Duodenal mucosa (tissue), 2 donors: Measurements from ENCODE around the gene LRRC36.
A peak's percentile ranks its signal among the peaks of the same experiment; 100 is the strongest.

Experiments
- H3K27ac ChIP-seq: one replicate; pipeline ENCODE4 v1.7.0; 2013; ENCODE audit warnings: low read depth, low read length
- H3K27me3 ChIP-seq, 2 donors: one replicate each; pipeline ENCODE4 v1.7.0; 2013; ENCODE audit warnings: low read length in 2 of 2, control low read depth in 1 of 2; ENCODE audit not compliant: insufficient read depth in 2 of 2, control insufficient read depth in 1 of 2
- H3K36me3 ChIP-seq, 2 donors: one replicate each; pipeline ENCODE4 v1.7.0; 2013; ENCODE audit warnings: low read length in 2 of 2, control low read depth in 1 of 2; ENCODE audit not compliant: insufficient read depth in 2 of 2, control insufficient read depth in 1 of 2
- H3K4me1 ChIP-seq, 2 donors: one replicate each; pipeline ENCODE4 v1.7.0; 2013; ENCODE audit warnings: low read length in 2 of 2, control low read depth in 1 of 2; ENCODE audit not compliant: insufficient read depth in 2 of 2, control insufficient read depth in 1 of 2
- H3K4me3 ChIP-seq, 2 donors: one replicate each; pipeline ENCODE4 v1.7.0; 2013; ENCODE audit warnings: low read length in 2 of 2, low read depth in 1 of 2
- H3K9ac ChIP-seq, 2 donors: one replicate each; pipeline ENCODE4 v1.7.0; 2013; ENCODE audit warnings: low read length in 2 of 2, low read depth in 1 of 2
- H3K9me3 ChIP-seq, 2 donors: one replicate each; pipeline ENCODE4 v1.7.0; 2013; ENCODE audit warnings: low read length in 2 of 2, control low read depth in 1 of 2; ENCODE audit not compliant: control insufficient read depth in 1 of 2

LRRC36 gene

GRCh38 chr16:67312719-67313118, 13.9 kb upstream of the LRRC36 start:
- Histone ChIP-seq H3K4me3 (no peak overlapping the region), H3K9ac (no peak overlapping the region), H3K27ac (no peak overlapping the region), H3K9me3 (no peaks in the 10 kb centered on the region), H3K4me1 (no peaks in the 10 kb centered on the region), H3K36me3 (no peaks in the 10 kb centered on the region), H3K27me3 (no peaks in the 10 kb centered on the region)

- peaks cover 0 to 5% of the 10 kb centered on the region in 2 donors for H3K27me3 ChIP-seq
- no peak overlapping the region for H3K9ac ChIP-seq
- no peak overlapping the region for H3K27ac ChIP-seq
- H3K4me1 ChIP-seq: no peaks in the 10 kb centered on the region
- no peaks in the 10 kb centered on the region for H3K36me3 ChIP-seq
- H3K9me3 ChIP-seq: no peaks in the 10 kb centered on the region
- no peak overlapping the region for H3K4me3 ChIP-seq
Measured at GRCh38 chr16:67317853-67318252, 8.8 kb upstream of the LRRC36 start.

GRCh38 chr16:67326115-67326471, 522 bp upstream of the LRRC36 start:
- H3K4me3 ChIP-seq: peak overlapping the region; percentile 61 to 67
- peaks cover 5 to 7% of the 10 kb centered on the region in 2 donors for H3K4me1 ChIP-seq
- peak overlapping the region; percentile 12 to 59 for H3K9ac ChIP-seq
- H3K27ac ChIP-seq: no peak overlapping the region
- no peaks in the 10 kb centered on the region for H3K36me3 ChIP-seq
- peaks cover 3 to 8% of the 10 kb centered on the region in 2 donors for H3K27me3 ChIP-seq
- H3K9me3 ChIP-seq: no peaks in the 10 kb centered on the region

GRCh38 chr16:67327743-67328142, 1.1 kb downstream of the LRRC36 start:
- H3K27ac ChIP-seq: no peak overlapping the region
- H3K4me1 ChIP-seq: peaks cover 5 to 7% of the 10 kb centered on the region in 2 donors
- no peaks in the 10 kb centered on the region for H3K36me3 ChIP-seq
- H3K4me3 ChIP-seq: no peak overlapping the region
- no peak overlapping the region for H3K9ac ChIP-seq
- peaks cover 3 to 8% of the 10 kb centered on the region in 2 donors for H3K27me3 ChIP-seq
- no peaks in the 10 kb centered on the region for H3K9me3 ChIP-seq

- Histone ChIP-seq H3K9me3 (no peaks in the 10 kb centered on the region), H3K27me3 (peaks cover 3% of the 10 kb centered on the region in 2 donors), H3K36me3 (no peaks in the 10 kb centered on the region), H3K27ac (no peak overlapping the region), H3K4me3 (no peak overlapping the region), H3K4me1 (peaks cover 5 to 7% of the 10 kb centered on the region in 2 donors), H3K9ac (no peak overlapping the region)
Measured at GRCh38 chr16:67329901-67330300, 3.3 kb downstream of the LRRC36 start.

GRCh38 chr16:67333315-67333714, 6.7 kb downstream of the LRRC36 start:
- H3K9me3 ChIP-seq: no peaks in the 10 kb centered on the region
- no peak overlapping the region for H3K9ac ChIP-seq

GRCh38 chr16:67336116-67336515, 9.5 kb downstream of the LRRC36 start:
- H3K9me3 ChIP-seq: no peaks in the 10 kb centered on the region
- no peaks in the 10 kb centered on the region for H3K36me3 ChIP-seq
- no peak overlapping the region for H3K27ac ChIP-seq
- H3K4me3 ChIP-seq: no peak overlapping the region
- H3K4me1 ChIP-seq: no peaks in the 10 kb centered on the region
- H3K9ac ChIP-seq: no peak overlapping the region
- H3K27me3 ChIP-seq: no peaks in the 10 kb centered on the region

More at GRCh38 chr16:67333315-67333714, 6.7 kb downstream of the LRRC36 start:
- Histone ChIP-seq H3K36me3 (no peaks in the 10 kb centered on the region), H3K27me3 (no peaks in the 10 kb centered on the region), H3K4me3 (no peak overlapping the region), H3K27ac (no peak overlapping the region), H3K4me1 (no peaks in the 10 kb centered on the region)

GRCh38 chr16:67336648-67337047, 10.0 kb downstream of the LRRC36 start:
- Histone ChIP-seq H3K9ac (no peak overlapping the region), H3K27me3 (no peaks in the 10 kb centered on the region), H3K9me3 (no peaks in the 10 kb centered on the region), H3K4me3 (no peak overlapping the region), H3K27ac (no peak overlapping the region), H3K36me3 (no peaks in the 10 kb centered on the region), H3K4me1 (no peaks in the 10 kb centered on the region)

GRCh38 chr16:67339453-67339852, 12.8 kb downstream of the LRRC36 start:
- Histone ChIP-seq H3K4me3 (no peak overlapping the region), H3K27me3 (no peaks in the 10 kb centered on the region), H3K27ac (no peak overlapping the region), H3K36me3 (no peaks in the 10 kb centered on the region), H3K4me1 (no peaks in the 10 kb centered on the region), H3K9me3 (no peaks in the 10 kb centered on the region), H3K9ac (no peak overlapping the region)

- Histone ChIP-seq H3K27ac (no peak overlapping the region), H3K27me3 (no peaks in the 10 kb centered on the region), H3K4me3 (no peak overlapping the region), H3K9me3 (no peaks in the 10 kb centered on the region), H3K9ac (no peak overlapping the region), H3K36me3 (no peaks in the 10 kb centered on the region), H3K4me1 (no peaks in the 10 kb centered on the region)
Measured at GRCh38 chr16:67341250-67341649, 14.6 kb downstream of the LRRC36 start.

GRCh38 chr16:67342616-67343015, 16.0 kb downstream of the LRRC36 start:
- Histone ChIP-seq H3K4me1 (no peaks in the 10 kb centered on the region), H3K4me3 (no peak overlapping the region)

More at GRCh38 chr16:67342616-67343015, 16.0 kb downstream of the LRRC36 start:
- Histone ChIP-seq H3K36me3 (no peaks in the 10 kb centered on the region), H3K9ac (no peak overlapping the region), H3K27me3 (no peaks in the 10 kb centered on the region), H3K9me3 (no peaks in the 10 kb centered on the region), H3K27ac (no peak overlapping the region)
